ENCODE data around the gene CYBC1. TPM values are rescaled to one million over a fixed set of nuclear protein-coding genes. Genes with fewer than 3 reads are reported as not detected.

The CYBC1 gene
- total RNA-seq, 1 experiment from 2014 or later: 71.7 TPM

- ChIA-PET POLR2A (no interaction called here), CTCF (interaction anchor here (0.6 to 1.4 kb wide), 2 partner anchors 14 kb away, joined by 3 to 4 read pairs; no protein-coding TSS in a partner anchor)
- H3K4me1 Mint-ChIP-seq: peaks cover 13% of the 10 kb centered on the region
- ATAC-seq (no peak), DNase-seq (ENCODE audit: low spot score) (no peak)
- no peaks in the 10 kb centered on the region for H3K27me3 Mint-ChIP-seq (ENCODE audit: low read depth)
- H3K36me3 Mint-ChIP-seq: peaks cover 4% of the 10 kb centered on the region; the same call in 1 of the 2 replicates
- no peaks in the 10 kb centered on the region for H3K9me3 Mint-ChIP-seq
- TF ChIP-seq USF1 (CRISPR knock-in tag; IDR thresholded peaks at IDR 0.05): no peak
- TF ChIP-seq STAT6 (CRISPR knock-in tag; conservative IDR thresholded peaks at IDR 0.05; ENCODE audit: low read depth): no peak
- no peak for TF ChIP-seq ATF3 (CRISPR knock-in tag; conservative IDR thresholded peaks at IDR 0.05)
- no peak for TF ChIP-seq KAT7 (CRISPR knock-in tag; IDR thresholded peaks at IDR 0.05; ENCODE audit: borderline replicate concordance)
- no peak for TF ChIP-seq ATF6 (CRISPR knock-in tag; IDR thresholded peaks at IDR 0.05)
- no peak for TF ChIP-seq ATF1 (CRISPR knock-in tag; IDR thresholded peaks at IDR 0.05)
- TF ChIP-seq FOXJ3 (CRISPR knock-in tag; IDR thresholded peaks at IDR 0.05; ENCODE audit: borderline replicate concordance): no peak
- TF ChIP-seq HMGXB4 (CRISPR knock-in tag; IDR thresholded peaks at IDR 0.05): no peak
- no peak for TF ChIP-seq ELF4 (CRISPR knock-in tag; IDR thresholded peaks at IDR 0.05; ENCODE audit: low read depth)
- no peak for TF ChIP-seq ESRRA (CRISPR knock-in tag; IDR thresholded peaks at IDR 0.05; ENCODE audit: borderline replicate concordance)
- TF ChIP-seq ZNF138 (CRISPR knock-in tag; conservative IDR thresholded peaks at IDR 0.05): no peak
- TF ChIP-seq AFF4 (CRISPR knock-in tag; IDR thresholded peaks at IDR 0.05; ENCODE audit: borderline replicate concordance): no peak
- no peak for TF ChIP-seq ZNF423 (CRISPR knock-in tag; IDR thresholded peaks at IDR 0.05)
- no peak for TF ChIP-seq CREM (CRISPR knock-in tag; IDR thresholded peaks at IDR 0.05)
- no peak for TF ChIP-seq ZNF281 (CRISPR knock-in tag; IDR thresholded peaks at IDR 0.05)
- no peak for TF ChIP-seq ZNF396 (CRISPR knock-in tag; IDR thresholded peaks at IDR 0.05; ENCODE audit: borderline replicate concordance)
- TF ChIP-seq AR (CRISPR knock-in tag; IDR thresholded peaks at IDR 0.05): no peak
- no peak for TF ChIP-seq GTF2I (CRISPR knock-in tag; conservative IDR thresholded peaks at IDR 0.05)
- no peak overlapping the region for H3K4me3 Mint-ChIP-seq
- no peak overlapping the region for H3K27ac Mint-ChIP-seq
Measured at GRCh38 chr17:82438401-82439193, 12.0 kb downstream of the CYBC1 start.

Measured in WTC11 (cell line).